Urinary bladder (tissue), 4 donors: ENCODE results near the gene TBCD. TPM values are rescaled to one million over a fixed set of nuclear protein-coding genes. Genes with fewer than 3 reads are reported as not detected.
"Not testable (repeated sequence)": the region's sequence is repeated elsewhere in the genome, so short reads cannot be mapped to it uniquely, and the experiment has no call there.

ENCODE experiments used
- DNase-seq: peaks from one replicate; pipeline ENCODE4 v3.0.0-alpha.2; 2015; ENCODE audit errors: extremely low spot score
- H3K27ac ChIP-seq: one replicate; pipeline ENCODE4 v1.5.1; 2013; ENCODE audit warnings: low read depth, mild to moderate bottlenecking, moderate library complexity
- H3K36me3 ChIP-seq: one replicate; pipeline ENCODE4 v1.6.1; 2013; ENCODE audit warnings: mild to moderate bottlenecking, moderate library complexity; ENCODE audit not compliant: insufficient read depth
- H3K4me1 ChIP-seq: one replicate; pipeline ENCODE4 v1.6.1; 2013; ENCODE audit warnings: mild to moderate bottlenecking, moderate library complexity; ENCODE audit not compliant: insufficient read depth
- H3K4me3 ChIP-seq: one replicate; pipeline ENCODE4 v1.5.1; 2013; ENCODE audit warnings: low read depth, low read length
- WGBS: extraction: QIAGEN DNeasy Blood & Tissue Kit; methylation state at CpG from one replicate; pipeline ENCODE4 v1.1.7; 2013; 5-methylcytosine and 5-hydroxymethylcytosine counted together
- polyA plus RNA-seq: library from polyadenylated mRNA; stranded (reverse); fragments of 200-250 nt; gene quantifications from one replicate; pipeline ENCODE4 v1.2.3, GENCODE V29; 2013
- total RNA-seq: library from RNA; depleted of rRNA; stranded (reverse); fragments of >200 nt; gene quantifications from one replicate; pipeline ENCODE4 v1.2.3, GENCODE V29; 2014
- donor health status: healthy with polysubstance abuse.
- donor health status: healthy.

TBCD gene
- total and polyA plus RNA-seq, 2 donors, result 57.9 to 77.6 TPM

DNA sequence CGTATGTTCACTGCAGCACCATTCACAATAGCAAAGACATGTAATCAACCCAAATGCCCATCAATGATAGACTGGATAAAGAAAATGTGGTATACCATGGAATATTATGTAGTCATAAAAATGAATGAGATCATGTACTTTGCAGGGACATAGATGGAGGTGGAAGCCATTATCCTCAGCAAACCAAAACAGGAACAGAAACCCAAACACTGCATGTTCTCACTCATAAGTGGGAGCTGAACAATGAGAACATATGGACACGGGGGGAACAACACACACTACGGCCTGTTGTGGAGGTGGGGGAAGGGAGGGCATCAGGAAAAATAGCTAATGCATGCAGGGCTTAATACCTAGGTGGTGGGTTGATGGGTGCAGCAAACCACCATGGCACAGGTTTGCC lies 237.2 kb downstream of the TBCD start:
- WGBS, result 97% methylated on average over 3 of the region's 3 CpGs
- H3K36me3 ChIP-seq, DNase-seq, H3K4me1 ChIP-seq, H3K4me3 ChIP-seq, H3K27ac ChIP-seq: not testable (repeated sequence)

- Histone ChIP-seq H3K4me3 (no peak overlapping the region), H3K27ac (no peak overlapping the region), H3K36me3 (no peaks in the 10 kb centered on the region), H3K4me1 (no peaks in the 10 kb centered on the region)
- 97% methylated on average over 5 of the region's 5 CpGs for WGBS
- no peak for DNase-seq
Measured at GRCh38 chr17:82989881-82990280, 238.0 kb downstream of the TBCD start.

- H3K4me1 ChIP-seq, result no peaks in the 10 kb centered on the region
- no peak for DNase-seq
- no peak overlapping the region for H3K4me3 ChIP-seq
- H3K36me3 ChIP-seq, result no peaks in the 10 kb centered on the region
- no peak overlapping the region for H3K27ac ChIP-seq
Measured at GRCh38 chr17:82993005-82993404, 241.1 kb downstream of the TBCD start.

Other genes starting within 250 kb of the TBCD start
- 19.9 TPM for gene FOXK2, start 232.3 kb upstream of the TBCD start, total RNA-seq
- 24.0 TPM for gene FOXK2, start 232.3 kb upstream of the TBCD start, polyA plus RNA-seq
- gene WDR45B, start 103.6 kb upstream of the TBCD start, total RNA-seq, result 60.3 TPM
- gene WDR45B, start 103.6 kb upstream of the TBCD start, polyA plus RNA-seq, result 73.7 TPM
- gene RAB40B, start 53.4 kb upstream of the TBCD start, total RNA-seq, result 9.8 TPM
- 25.7 TPM for gene RAB40B, start 53.4 kb upstream of the TBCD start, polyA plus RNA-seq
- gene FN3KRP, start 35.4 kb upstream of the TBCD start, total RNA-seq, result 19.4 TPM
- 40.9 TPM for gene FN3KRP, start 35.4 kb upstream of the TBCD start, polyA plus RNA-seq
- gene FN3K, start 16.4 kb upstream of the TBCD start, total RNA-seq, result 3.4 TPM
- gene FN3K, start 16.4 kb upstream of the TBCD start, polyA plus RNA-seq, result 13.4 TPM
- 3.1 TPM for gene ZNF750, start 88.0 kb downstream of the TBCD start, total RNA-seq
- gene ZNF750, start 88.0 kb downstream of the TBCD start, polyA plus RNA-seq, result 2.7 TPM